Measurements from ENCODE around the gene SCN4A.
A peak's percentile ranks its signal among the peaks of the same experiment; 100 is the strongest.

DNA sequence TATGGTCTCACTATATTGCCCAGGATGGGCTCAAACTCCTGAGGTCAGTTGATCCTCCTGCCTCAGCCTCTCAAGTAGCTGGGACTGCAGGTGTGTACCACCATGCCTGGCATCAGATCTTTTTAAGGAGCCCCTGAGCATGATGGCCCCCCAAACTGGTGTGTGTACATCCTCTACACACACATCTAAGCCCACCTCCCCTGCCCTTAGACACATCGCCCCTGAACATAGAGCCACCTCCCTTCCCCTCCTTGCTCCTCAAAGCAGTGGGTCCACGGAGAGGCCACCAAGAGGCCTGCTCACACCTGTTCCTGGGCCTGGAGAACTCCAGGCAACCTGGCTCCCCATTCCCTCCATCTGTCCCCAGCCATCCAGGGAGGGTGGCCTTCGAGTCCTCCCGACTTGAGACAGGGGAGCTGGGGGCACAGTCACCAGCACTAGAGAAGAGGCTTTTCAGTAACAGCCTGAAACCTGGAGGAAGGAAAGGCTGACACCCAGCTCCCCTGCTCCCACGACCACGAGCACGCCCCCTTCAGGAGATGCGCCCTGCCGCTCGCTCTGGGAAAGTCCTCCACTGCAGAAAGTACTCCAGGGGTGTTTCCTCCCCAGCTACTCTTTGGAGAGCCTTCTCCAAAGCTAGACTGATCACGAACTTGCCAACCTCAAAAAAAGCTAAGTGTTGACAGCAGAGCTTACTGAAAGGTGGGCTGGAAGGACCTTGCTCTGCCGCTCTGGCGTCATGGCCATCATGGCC, 12.8 kb upstream of the SCN4A start:
- no peak for TF ChIP-seq EZH2 (IDR thresholded peaks at IDR 0.05; ENCODE audit: low read length, unreplicated experiment)
- TF ChIP-seq, protein P1, sequence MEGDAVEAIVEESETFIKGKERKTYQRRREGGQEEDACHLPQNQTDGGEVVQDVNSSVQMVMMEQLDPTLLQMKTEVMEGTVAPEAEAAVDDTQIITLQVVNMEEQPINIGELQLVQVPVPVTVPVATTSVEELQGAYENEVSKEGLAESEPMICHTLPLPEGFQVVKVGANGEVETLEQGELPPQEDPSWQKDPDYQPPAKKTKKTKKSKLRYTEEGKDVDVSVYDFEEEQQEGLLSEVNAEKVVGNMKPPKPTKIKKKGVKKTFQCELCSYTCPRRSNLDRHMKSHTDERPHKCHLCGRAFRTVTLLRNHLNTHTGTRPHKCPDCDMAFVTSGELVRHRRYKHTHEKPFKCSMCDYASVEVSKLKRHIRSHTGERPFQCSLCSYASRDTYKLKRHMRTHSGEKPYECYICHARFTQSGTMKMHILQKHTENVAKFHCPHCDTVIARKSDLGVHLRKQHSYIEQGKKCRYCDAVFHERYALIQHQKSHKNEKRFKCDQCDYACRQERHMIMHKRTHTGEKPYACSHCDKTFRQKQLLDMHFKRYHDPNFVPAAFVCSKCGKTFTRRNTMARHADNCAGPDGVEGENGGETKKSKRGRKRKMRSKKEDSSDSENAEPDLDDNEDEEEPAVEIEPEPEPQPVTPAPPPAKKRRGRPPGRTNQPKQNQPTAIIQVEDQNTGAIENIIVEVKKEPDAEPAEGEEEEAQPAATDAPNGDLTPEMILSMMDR (conservative IDR thresholded peaks at IDR 0.05; ENCODE audit: low read depth, low read length) = 0 out of 2 replicates have a peak, but pooled peaks have one; percentile 27

Data from PC-3 (cell line).